Measurements from ENCODE around the gene IGFBPL1. TPM values are rescaled to one million over a fixed set of nuclear protein-coding genes. Genes with fewer than 3 reads are reported as not detected.

The IGFBPL1 gene
- polyA plus RNA-seq, 1 donor (not counting 4 experiments of a cell fraction or from before 2014, with no cell fraction given), result not detected

- H3K9ac ChIP-seq (ENCODE audit: control insufficient read depth, extremely low read depth, insufficient read depth, low read length), result no peak overlapping the region
- peaks cover 16% of the 10 kb centered on the region for H3K27me3 ChIP-seq (ENCODE audit: control insufficient read depth, extremely low read depth, insufficient read depth, low read length)
- no peak overlapping the region for H3K4me2 ChIP-seq (ENCODE audit: control insufficient read depth, extremely low read depth, insufficient read depth, low read depth, low read length)
- H3K79me2 ChIP-seq (ENCODE audit: control insufficient read depth, insufficient read depth, low read length), result no peaks in the 10 kb centered on the region
- FAIRE-seq, result no peak
- DNase-seq (ENCODE audit: low read depth, low spot score), result no peak
- no peak overlapping the region for H3K27ac ChIP-seq (ENCODE audit: control insufficient read depth, insufficient read depth, low read length)
- no peaks in the 10 kb centered on the region for H3K36me3 ChIP-seq (ENCODE audit: control insufficient read depth in 2 of 2, extremely low read depth in 1 of 2, insufficient read depth in 2 of 2, low read length in 2 of 2)
- H3K4me3 ChIP-seq (ENCODE audit: control insufficient read depth in 2 of 3, extremely low read depth in 1 of 3, insufficient read depth in 2 of 3, low read depth in 1 of 3, low read length in 3 of 3), result no peak overlapping the region
- no peak overlapping the region for H2AFZ ChIP-seq (ENCODE audit: control insufficient read depth, low read length)
- no peaks in the 10 kb centered on the region for H4K20me1 ChIP-seq (ENCODE audit: control insufficient read depth, extremely low read depth, insufficient read depth, low read length)
- H3K9me1 ChIP-seq (ENCODE audit: control insufficient read depth, extremely low read depth, insufficient read depth, low read length), result no peaks in the 10 kb centered on the region
- no peaks in the 10 kb centered on the region for H3K4me1 ChIP-seq (ENCODE audit: control insufficient read depth, extremely low read depth, insufficient read depth, low read length)
- dilution Hi-C loops (cut with MboI; ENCODE audit: extremely low pct_ligation_motif_present, low sequenced_read_pairs), result no loop called here
- TF ChIP-seq CTCF (optimal IDR thresholded peaks at IDR 0.05 in 1 of 3, IDR thresholded peaks at IDR 0.05 in 1 of 3, conservative IDR thresholded peaks at IDR 0.05 in 1 of 3; ENCODE audit: extremely low read depth in 1 of 3, insufficient read depth in 2 of 3, low read length in 3 of 3) (no peak), EZH2 (IDR thresholded peaks at IDR 0.05; ENCODE audit: low read length) (no peak)
- no peaks in the 10 kb centered on the region for H3K9me3 ChIP-seq (ENCODE audit: control insufficient read depth, low read depth, low read length)
These were observed 18.5 kb downstream of the IGFBPL1 start for GRCh38 chr9:38405785-38406184.

DNA sequence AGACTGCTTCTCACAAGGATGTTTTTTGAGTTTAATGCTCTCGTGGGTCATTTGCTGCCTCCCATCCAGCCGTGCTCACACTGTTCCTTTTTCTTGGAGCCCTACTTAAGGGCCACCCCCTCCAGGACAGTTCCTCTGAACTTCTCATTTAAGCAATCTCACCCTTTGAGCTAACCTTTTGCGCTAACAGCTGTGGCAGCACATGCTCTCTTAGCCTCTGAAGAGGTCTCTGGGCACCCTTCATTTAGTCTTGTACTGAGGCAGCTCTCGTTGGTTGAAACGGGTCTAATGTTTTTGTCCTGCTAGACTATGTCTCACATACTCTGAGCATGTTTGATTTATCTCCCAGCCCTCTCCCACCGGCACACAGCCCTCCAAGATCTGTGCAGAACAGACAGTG lies 19.9 kb downstream of the IGFBPL1 start:
- Histone ChIP-seq H3K27ac (ENCODE audit: control insufficient read depth, insufficient read depth, low read length) (no peak overlapping the region), H3K4me3 (ENCODE audit: control insufficient read depth in 2 of 3, extremely low read depth in 1 of 3, insufficient read depth in 2 of 3, low read depth in 1 of 3, low read length in 3 of 3) (no peak overlapping the region), H3K9ac (ENCODE audit: control insufficient read depth, extremely low read depth, insufficient read depth, low read length) (no peak overlapping the region), H4K20me1 (ENCODE audit: control insufficient read depth, extremely low read depth, insufficient read depth, low read length) (no peaks in the 10 kb centered on the region), H3K9me1 (ENCODE audit: control insufficient read depth, extremely low read depth, insufficient read depth, low read length) (no peaks in the 10 kb centered on the region), H3K9me3 (ENCODE audit: control insufficient read depth, low read depth, low read length) (no peaks in the 10 kb centered on the region), H3K27me3 (ENCODE audit: control insufficient read depth, extremely low read depth, insufficient read depth, low read length) (peaks cover 16% of the 10 kb centered on the region), H3K36me3 (ENCODE audit: control insufficient read depth in 2 of 2, extremely low read depth in 1 of 2, insufficient read depth in 2 of 2, low read length in 2 of 2) (no peaks in the 10 kb centered on the region), H3K4me2 (ENCODE audit: control insufficient read depth, extremely low read depth, insufficient read depth, low read depth, low read length) (no peak overlapping the region), H3K79me2 (ENCODE audit: control insufficient read depth, insufficient read depth, low read length) (no peaks in the 10 kb centered on the region), H3K4me1 (ENCODE audit: control insufficient read depth, extremely low read depth, insufficient read depth, low read length) (no peaks in the 10 kb centered on the region), H2AFZ (ENCODE audit: control insufficient read depth, low read length) (no peak overlapping the region)
- FAIRE-seq, result no peak
- dilution Hi-C loops (cut with MboI; ENCODE audit: extremely low pct_ligation_motif_present, low sequenced_read_pairs), result no loop called here
- no peak for TF ChIP-seq EZH2 (IDR thresholded peaks at IDR 0.05; ENCODE audit: low read length)
- TF ChIP-seq CTCF (optimal IDR thresholded peaks at IDR 0.05 in 1 of 3, IDR thresholded peaks at IDR 0.05 in 1 of 3, conservative IDR thresholded peaks at IDR 0.05 in 1 of 3; ENCODE audit: extremely low read depth in 1 of 3, insufficient read depth in 2 of 3, low read length in 3 of 3), result no peak
- DNase-seq (ENCODE audit: low read depth, low spot score), result no peak

Measured in keratinocyte (primary cell).